Naive thymus-derived CD4-positive, alpha-beta T cell (primary cell): ENCODE measurements around the gene IL17REL. TPM values are rescaled to one million over a fixed set of nuclear protein-coding genes. Genes with fewer than 3 reads are reported as not detected.

Experiments
- ATAC-seq: fragments of 150-1000 bp; cut with Tn5 transposase; 2 replicates; pipeline ENCODE4 v1.10.0; 2021; ENCODE audit warnings: mild to moderate bottlenecking, moderate library complexity
- CTCF ChIA-PET: fragments of 350-600 bp; sonication (Branson Sonifier 250); formaldehyde crosslinking; loops from one replicate; lab custom pipeline; 2021; ENCODE audit warnings: antibody characterized with exemption; lab: Charles Lee
- POLR2A ChIA-PET: fragments of 350-600 bp; sonication (Branson Sonifier 250); formaldehyde crosslinking; loops from one replicate; lab custom pipeline; 2021; ENCODE audit warnings: antibody characterized with exemption, inconsistent platforms; lab: Charles Lee
- DNase-seq, 9 donors: peaks; one replicate each; pipeline versions ENCODE4 v3.0.0 to v3.0.0-alpha.2; 2020 to 2022; ENCODE audit warnings: mixed read lengths in 1 of 9
- H3K27ac ChIP-seq: one replicate; pipeline ENCODE4 v1.7.0; 2013; ENCODE audit warnings: mild to moderate bottlenecking, low read depth, low read length, moderate library complexity
- H3K27me3 ChIP-seq, 2 donors: one replicate each; pipeline ENCODE4 v1.7.0; 2013; ENCODE audit warnings: low read length in 2 of 2, mild to moderate bottlenecking in 2 of 2, moderate library complexity in 2 of 2; ENCODE audit not compliant: control insufficient read depth in 2 of 2, insufficient read depth in 2 of 2
- H3K36me3 ChIP-seq, 3 experiments: 1 replicate in 2 of 3; 2 replicates in 1 of 3; pipeline ENCODE4 v1.7.0; 2013; ENCODE audit warnings: low read length in 3 of 3, mild to moderate bottlenecking in 3 of 3, moderate library complexity in 1 of 3; ENCODE audit not compliant: insufficient read depth in 3 of 3, control insufficient read depth in 2 of 3
- H3K4me1 ChIP-seq, 2 donors: one replicate each; pipeline ENCODE4 v1.7.0; 2013; ENCODE audit warnings: low read length in 2 of 2, mild to moderate bottlenecking in 2 of 2, moderate library complexity in 1 of 2; ENCODE audit not compliant: control insufficient read depth in 2 of 2, insufficient read depth in 2 of 2
- H3K4me3 ChIP-seq: 2 replicates; pipeline ENCODE4 v1.7.0; 2013; ENCODE audit warnings: mild to moderate bottlenecking, low read length
- H3K9me3 ChIP-seq, 3 experiments: 1 replicate in 2 of 3; 2 replicates in 1 of 3; pipeline ENCODE4 v1.7.0; 2013; ENCODE audit warnings: low read length in 3 of 3; ENCODE audit not compliant: control insufficient read depth in 2 of 3
- H3K27ac Mint-ChIP-seq, 9 donors: one replicate each; pipeline ENCODE4 v1.8.0; 2020 to 2022; ENCODE audit warnings: mixed read lengths in 9 of 9, mild to moderate bottlenecking in 8 of 9, moderate library complexity in 5 of 9, inconsistent platforms in 2 of 9
- H3K27me3 Mint-ChIP-seq, 5 donors: one replicate each; pipeline ENCODE4 v1.8.0; 2021 to 2022; ENCODE audit warnings: mixed read lengths in 5 of 5, mild to moderate bottlenecking in 1 of 5
- H3K36me3 Mint-ChIP-seq, 5 donors: one replicate each; pipeline ENCODE4 v1.8.0; 2020 to 2022; ENCODE audit warnings: mixed read lengths in 5 of 5, mild to moderate bottlenecking in 3 of 5, inconsistent platforms in 1 of 5
- H3K4me1 Mint-ChIP-seq, 7 donors: one replicate each; pipeline ENCODE4 v1.8.0; 2020 to 2022; ENCODE audit warnings: mixed read lengths in 7 of 7, mild to moderate bottlenecking in 3 of 7, inconsistent platforms in 1 of 7
- H3K4me3 Mint-ChIP-seq, 10 donors: one replicate each; pipeline ENCODE4 v1.8.0; 2020 to 2022; ENCODE audit warnings: mild to moderate bottlenecking in 10 of 10, mixed read lengths in 10 of 10, moderate library complexity in 6 of 10, inconsistent platforms in 2 of 10
- H3K9me3 Mint-ChIP-seq, 11 donors: one replicate each; pipeline ENCODE4 v1.8.0; 2020 to 2022; ENCODE audit warnings: mixed read lengths in 11 of 11, mild to moderate bottlenecking in 4 of 11, inconsistent platforms in 1 of 11, moderate library complexity in 1 of 11
- intact Hi-C, 2 donors: fragments of 100-400 bp; cut with micrococcal nuclease; formaldehyde crosslinking; loops; one replicate each; pipeline ENCODE4 v1.15.1; 2023
- polyA plus RNA-seq, 2 donors: library from polyadenylated mRNA; unstranded; fragments of 300-500 nt; fragmentation: Illumina TruSeq; gene quantifications; one replicate each; pipeline ENCODE4 v1.2.3, GENCODE V29; 2021
- total RNA-seq, 6 experiments: library from RNA in 5 of 6; stranded (reverse) in 5 of 6; gene quantifications; 1 replicate in 5 of 6; 2 replicates in 1 of 6; pipeline ENCODE4 v1.2.3 and lab custom pipeline; 2021 to 2026

The IL17REL gene
- total and polyA plus RNA-seq, 7 experiments from 2014 or later: not detected

DNA sequence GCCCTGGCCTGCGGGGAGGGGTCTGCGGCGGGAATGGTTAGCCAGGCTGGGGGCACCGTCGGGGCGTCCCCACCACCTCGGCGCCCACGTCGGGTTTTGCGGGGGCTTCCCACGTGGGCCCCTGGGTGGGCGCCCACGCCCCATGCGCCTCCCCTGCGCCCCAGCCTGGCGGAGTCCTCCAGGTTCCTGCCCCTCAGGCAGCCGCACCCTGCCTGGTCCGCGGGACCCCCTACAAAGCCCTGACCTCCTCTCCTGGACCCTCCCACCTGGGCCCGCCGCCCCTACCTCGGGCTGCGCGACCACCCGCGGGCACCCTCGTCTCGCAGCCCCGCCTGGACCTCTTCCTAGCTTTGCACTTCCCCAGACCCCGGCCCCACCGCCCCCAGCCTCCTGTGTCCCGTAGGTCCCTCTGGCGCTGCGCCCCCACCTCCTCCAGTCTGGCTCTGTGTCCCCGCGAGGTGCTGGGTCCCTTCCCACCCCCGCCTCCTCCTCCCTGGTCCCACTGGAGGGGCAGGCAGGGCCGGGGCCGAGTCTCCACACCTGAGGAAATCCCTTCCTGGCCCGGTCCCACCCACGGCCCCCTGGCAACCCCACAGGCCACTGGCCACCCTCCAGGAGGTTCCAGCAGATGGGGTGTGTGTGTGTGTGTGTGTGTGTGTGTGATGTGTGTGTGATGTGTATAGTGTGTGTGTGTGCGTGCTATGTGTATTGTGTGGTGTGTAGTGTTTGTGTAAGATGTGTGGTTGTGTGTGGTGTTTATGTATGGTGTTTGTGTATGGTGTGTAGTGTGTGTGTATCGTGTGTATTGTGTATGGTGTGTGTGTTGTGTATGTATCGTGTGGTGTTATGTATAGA lies 40.2 kb downstream of the IL17REL start:
- intact Hi-C loops: loop anchor here (10.0 kb wide), 2 partner anchors 62 to 108 kb away; no protein-coding TSS in a partner anchor
- H3K27ac Mint-ChIP-seq: no peak overlapping the region

DNA sequence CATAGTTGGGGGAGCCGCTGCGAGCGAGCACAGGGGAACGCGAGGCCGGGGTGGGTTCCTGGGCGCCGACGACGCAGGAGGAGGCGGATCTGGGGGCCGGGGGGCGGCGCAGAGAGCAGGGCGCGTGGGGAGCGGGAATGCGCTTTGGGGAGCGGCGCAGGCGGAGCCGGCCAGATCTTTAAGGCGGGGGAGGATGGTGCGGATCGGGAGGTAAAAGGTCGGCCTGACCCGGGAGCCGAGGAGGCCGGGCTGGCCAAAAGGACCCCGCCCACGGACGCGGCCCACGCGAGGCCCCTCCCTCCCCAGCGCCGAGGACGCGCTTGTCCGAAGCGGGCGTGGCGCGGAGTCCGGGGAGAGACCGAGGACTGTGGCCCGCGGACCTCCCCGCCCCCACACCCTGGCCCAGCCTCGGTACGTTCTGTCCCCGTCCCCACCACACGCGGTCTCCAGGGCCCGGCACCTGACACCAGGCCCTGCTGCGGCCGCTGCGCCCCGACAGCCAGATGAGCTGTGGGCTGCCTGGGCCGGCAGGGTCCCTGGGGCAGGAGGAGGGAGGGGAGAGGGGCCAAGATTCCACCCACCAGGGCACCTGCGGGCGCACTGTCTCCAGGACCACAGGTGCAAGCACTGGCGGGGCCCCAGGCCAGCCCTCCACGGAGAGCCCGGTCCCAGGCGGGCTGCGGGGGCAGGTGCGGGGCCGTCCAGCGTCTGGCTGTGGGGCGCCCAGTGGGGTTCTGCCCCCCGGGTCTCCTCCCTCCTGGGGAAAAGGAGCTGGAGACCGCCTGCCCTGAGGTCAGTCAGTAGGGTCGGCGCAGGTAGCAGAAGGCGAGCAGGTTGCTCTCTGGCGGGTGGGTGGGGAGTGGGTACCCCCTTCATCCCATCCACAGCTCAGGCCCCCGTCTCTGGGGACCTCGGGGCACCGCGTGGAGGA lies 41.1 kb downstream of the IL17REL start:
- Mint-ChIP-seq H3K4me3 (peak overlapping the region; percentile 81 to 90 (median 84)), H3K9me3 (peaks cover 0 to 2% (median 0%) of the 10 kb centered on the region in 11 donors), H3K27ac (peak overlapping the region in 8 of 9 donors; percentile 83 to 96 (median 92)), H3K27me3 (no peaks in the 10 kb centered on the region), H3K36me3 (no peaks in the 10 kb centered on the region), H3K4me1 (peaks cover 18 to 36% (median 27%) of the 10 kb centered on the region in 7 donors)
- POLR2A ChIA-PET: interaction anchor here (0.8 to 2.9 kb wide), 6 partner anchors 10 to 38 kb away, joined by 3 to 33 read pairs (median 4); partner anchors contain the start of gene PIM3
- H3K36me3 ChIP-seq: no peaks in the 10 kb centered on the region
- ATAC-seq: peak; percentile 37
- peak in 2 of 9 donors; percentile 9 to 74 for DNase-seq
- H3K4me3 ChIP-seq: peak overlapping the region; percentile 53
- no peaks in the 10 kb centered on the region for H3K27me3 ChIP-seq
- no peaks in the 10 kb centered on the region for H3K9me3 ChIP-seq
- intact Hi-C loops: loop anchor here (2.0 to 10.0 kb wide), 5 partner anchors 21 to 107 kb away; no protein-coding TSS in a partner anchor
- peaks cover 16 to 26% of the 10 kb centered on the region in 2 donors for H3K4me1 ChIP-seq
- CTCF ChIA-PET: no interaction called here
- H3K27ac ChIP-seq: peak overlapping the region; percentile 30

More for the DNA sequence above, 40.2 kb downstream of the IL17REL start:
- peaks cover 16 to 28% of the 10 kb centered on the region in 2 donors for H3K4me1 ChIP-seq
- ChIA-PET CTCF (no interaction called here), POLR2A (interaction anchor here (1.8 to 2.9 kb wide), 3 partner anchors 11 to 36 kb away, joined by 5 to 33 read pairs (median 11); partner anchors contain the start of gene PIM3)
- no peaks in the 10 kb centered on the region for H3K36me3 Mint-ChIP-seq
- ATAC-seq (no peak), DNase-seq (peak in 3 of 9 donors; percentile 7 to 32 (median 19))
- H3K9me3 Mint-ChIP-seq: peaks cover 0 to 2% (median 0%) of the 10 kb centered on the region in 11 donors
- H3K27me3 Mint-ChIP-seq: no peaks in the 10 kb centered on the region
- no peak overlapping the region for H3K27ac ChIP-seq
- no peak overlapping the region for H3K4me3 Mint-ChIP-seq
- no peaks in the 10 kb centered on the region for H3K27me3 ChIP-seq
- no peak overlapping the region for H3K4me3 ChIP-seq
- no peaks in the 10 kb centered on the region for H3K36me3 ChIP-seq
- no peaks in the 10 kb centered on the region for H3K9me3 ChIP-seq
- peaks cover 22 to 38% (median 28%) of the 10 kb centered on the region in 7 donors for H3K4me1 Mint-ChIP-seq

DNA sequence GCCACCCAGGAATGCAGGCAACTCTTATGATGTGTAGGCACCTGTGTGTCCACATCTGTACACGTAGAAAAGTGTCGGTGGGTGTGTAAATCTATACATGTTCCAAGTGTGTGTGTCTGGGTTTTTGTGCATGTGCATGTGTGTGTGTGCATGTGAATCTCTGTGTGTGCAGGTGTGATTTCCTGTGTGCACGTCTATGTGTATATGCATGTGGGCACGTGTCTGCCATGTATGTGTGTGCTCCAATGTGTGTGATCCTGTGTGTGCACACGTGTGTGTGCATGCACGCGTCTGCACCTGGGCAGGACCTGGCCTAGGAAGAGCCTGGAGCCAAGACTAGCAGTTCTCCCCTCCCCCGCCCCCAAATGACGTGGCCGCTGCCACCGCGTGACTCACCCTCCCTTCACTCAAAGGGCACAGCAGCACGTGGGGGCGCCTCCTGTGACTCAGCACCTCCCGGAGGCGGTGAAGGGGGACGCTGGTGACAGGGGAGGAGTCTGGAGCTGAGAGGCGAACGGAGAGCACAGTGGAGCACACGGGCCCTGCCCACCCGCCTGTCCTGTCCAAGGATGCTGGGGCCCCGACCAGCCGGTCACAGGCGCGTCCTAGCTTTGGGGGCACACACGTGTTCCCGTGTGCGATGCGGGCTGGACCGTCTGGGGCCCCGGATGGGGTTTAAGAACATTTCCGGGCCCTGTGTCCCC lies 41.9 kb downstream of the IL17REL start:
- ChIA-PET CTCF (no interaction called here), POLR2A (interaction anchor here (0.7 to 2.9 kb wide), 7 partner anchors 9 to 37 kb away, joined by 3 to 33 read pairs (median 3); partner anchors contain the start of gene PIM3)
- Histone ChIP-seq H3K27ac (peak overlapping the region; percentile 30), H3K27me3 (no peaks in the 10 kb centered on the region), H3K4me3 (peak overlapping the region; percentile 53), H3K36me3 (no peaks in the 10 kb centered on the region), H3K9me3 (no peaks in the 10 kb centered on the region), H3K4me1 (peaks cover 15 to 24% of the 10 kb centered on the region in 2 donors)
- Mint-ChIP-seq H3K27me3 (no peaks in the 10 kb centered on the region), H3K9me3 (peaks cover 0 to 2% (median 0%) of the 10 kb centered on the region in 11 donors), H3K4me3 (peak overlapping the region; percentile 81 to 90 (median 84)), H3K27ac (peak overlapping the region; percentile 83 to 96 (median 92)), H3K36me3 (no peaks in the 10 kb centered on the region), H3K4me1 (peaks cover 12 to 38% (median 21%) of the 10 kb centered on the region in 7 donors)
- ATAC-seq (peak; percentile 87), DNase-seq (peak; percentile 73 to 96 (median 81))
- intact Hi-C loops: loop anchor here (2.0 to 10.0 kb wide), 5 partner anchors 22 to 106 kb away; no protein-coding TSS in a partner anchor

DNA sequence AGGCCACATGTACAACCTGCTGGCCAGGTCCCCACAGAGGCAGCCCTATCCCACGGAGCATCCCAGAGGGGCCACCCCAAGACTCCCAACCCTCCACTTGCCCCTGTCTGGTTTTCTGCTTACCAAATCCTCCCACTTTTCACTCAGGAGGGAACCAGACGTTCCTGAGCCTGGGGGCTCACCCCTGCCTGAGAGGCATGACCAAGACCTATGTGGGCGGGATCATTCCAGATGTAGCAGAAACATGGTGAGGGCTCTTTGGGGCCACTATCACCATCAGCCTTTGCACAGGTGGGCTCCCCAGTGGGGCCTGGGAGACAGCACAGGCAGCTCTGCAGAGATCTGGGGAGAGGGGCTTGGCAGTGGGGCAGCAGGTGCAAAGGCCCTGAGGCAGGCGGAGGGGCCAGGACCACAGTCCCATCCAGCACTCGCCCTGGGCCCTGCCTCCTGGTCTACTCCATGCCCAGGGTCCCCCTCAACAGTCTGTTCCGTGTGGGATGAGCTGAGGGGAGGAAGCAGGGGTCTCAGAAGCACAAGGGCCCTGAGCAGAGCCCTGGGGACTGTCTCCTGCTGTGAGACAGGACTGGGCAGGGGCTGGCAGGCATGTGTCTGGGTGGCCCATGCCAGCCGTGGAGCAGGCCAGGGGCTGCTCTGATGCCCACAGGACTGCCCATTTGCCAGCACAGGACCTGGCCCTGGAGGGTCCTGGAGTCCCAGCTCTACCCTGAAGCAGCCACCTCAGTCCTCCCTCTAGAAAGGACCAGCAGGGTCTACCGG lies 42.6 kb downstream of the IL17REL start:
- peak; percentile 0 for ATAC-seq
- Histone ChIP-seq H3K4me3 (no peak overlapping the region), H3K9me3 (no peaks in the 10 kb centered on the region), H3K27me3 (no peaks in the 10 kb centered on the region), H3K4me1 (peaks cover 10 to 19% of the 10 kb centered on the region in 2 donors), H3K27ac (no peak overlapping the region), H3K36me3 (peaks cover 0 to under 1% (median 0%) of the 10 kb centered on the region in 3 experiments)
- ChIA-PET CTCF (no interaction called here), POLR2A (interaction anchor here (1.2 to 2.9 kb wide), 3 partner anchors 8 to 40 kb away, joined by 3 to 33 read pairs (median 5); partner anchors contain the start of gene PIM3)
- H3K27me3 Mint-ChIP-seq: no peaks in the 10 kb centered on the region
- H3K27ac Mint-ChIP-seq: peak overlapping the region; percentile 83 to 96 (median 92)
- H3K4me3 Mint-ChIP-seq: peak overlapping the region in 8 of 10 donors; percentile 7 to 90 (median 84)
- H3K4me1 Mint-ChIP-seq: peaks cover 7 to 33% (median 16%) of the 10 kb centered on the region in 7 donors
- H3K9me3 Mint-ChIP-seq: no peaks in the 10 kb centered on the region
- no peaks in the 10 kb centered on the region for H3K36me3 Mint-ChIP-seq
- peak in 1 of 9 donors; percentile 27 for DNase-seq
- intact Hi-C loops: loop anchor here (2.0 to 10.0 kb wide), 7 partner anchors 23 to 565 kb away; partner anchors contain the start of gene TYMP (in 1 of the 2)
